Measurements from ENCODE around the gene MAML3.
A peak's percentile ranks its signal among the peaks of the same experiment; 100 is the strongest.

Gene MAML3

GRCh38 chr4:140126261-140126660 is 27.7 kb downstream of the MAML3 start:
- DNase-seq (ENCODE audit: low read depth), result no peak

- DNase-seq (ENCODE audit: low read depth), result no peak
These were observed 28.6 kb downstream of the MAML3 start for GRCh38 chr4:140125374-140125773.

GRCh38 chr4:140123666-140124377 is 30.2 kb downstream of the MAML3 start:
- no peak for DNase-seq (ENCODE audit: low read depth)

GRCh38 chr4:140122891-140123290 is 31.1 kb downstream of the MAML3 start:
- DNase-seq (ENCODE audit: low read depth), result no peak

GRCh38 chr4:140121646-140122045 is 32.3 kb downstream of the MAML3 start:
- DNase-seq (ENCODE audit: low read depth), result no peak

GRCh38 chr4:140118931-140119640 is 34.9 kb downstream of the MAML3 start:
- no peak for DNase-seq (ENCODE audit: low read depth)

- DNase-seq (ENCODE audit: low read depth), result no peak
These were observed 36.0 kb downstream of the MAML3 start for GRCh38 chr4:140117947-140118346.

GRCh38 chr4:140116442-140117104 is 37.4 kb downstream of the MAML3 start:
- DNase-seq (ENCODE audit: low read depth), result peak; percentile 47

DNA sequence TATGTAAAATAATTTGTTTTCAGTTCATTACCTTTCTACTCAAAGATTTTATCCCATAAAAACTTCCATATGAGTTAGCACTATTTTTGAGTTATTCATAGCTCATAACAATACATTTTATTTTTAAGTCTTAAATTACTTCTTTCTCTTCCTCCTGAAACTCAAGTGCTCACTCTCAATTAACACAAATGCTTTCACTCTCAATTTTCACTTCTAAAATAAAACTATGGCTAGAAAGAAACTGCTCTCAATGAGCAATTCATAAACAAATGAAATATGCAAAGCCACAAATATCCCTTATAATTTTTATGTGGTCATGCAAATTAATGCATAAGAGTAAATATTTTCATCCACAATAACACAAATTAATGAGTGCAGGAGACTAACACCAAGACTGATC is 38.8 kb downstream of the MAML3 start:
- DNase-seq (ENCODE audit: low read depth), result no peak

DNA sequence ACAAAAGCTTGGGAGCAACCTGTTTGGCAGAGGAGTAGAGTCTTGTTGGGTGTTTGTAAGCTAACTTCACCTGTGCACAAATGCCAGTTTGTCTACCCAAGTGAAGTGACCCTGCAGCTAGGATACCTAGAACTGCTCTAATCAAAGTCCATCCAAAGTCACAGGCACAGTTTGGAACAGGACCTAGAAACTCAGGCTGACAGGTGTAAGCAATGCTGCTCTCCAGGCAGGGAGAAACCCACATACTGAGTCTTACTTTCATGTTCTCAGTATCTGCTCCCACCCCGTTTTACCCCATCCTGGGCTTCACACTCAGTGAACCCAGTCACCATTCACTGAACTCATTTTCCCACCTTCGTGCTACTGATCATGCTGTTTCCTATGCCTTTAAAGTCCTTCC is 40.3 kb downstream of the MAML3 start:
- DNase-seq (ENCODE audit: low read depth), result no peak

DNA sequence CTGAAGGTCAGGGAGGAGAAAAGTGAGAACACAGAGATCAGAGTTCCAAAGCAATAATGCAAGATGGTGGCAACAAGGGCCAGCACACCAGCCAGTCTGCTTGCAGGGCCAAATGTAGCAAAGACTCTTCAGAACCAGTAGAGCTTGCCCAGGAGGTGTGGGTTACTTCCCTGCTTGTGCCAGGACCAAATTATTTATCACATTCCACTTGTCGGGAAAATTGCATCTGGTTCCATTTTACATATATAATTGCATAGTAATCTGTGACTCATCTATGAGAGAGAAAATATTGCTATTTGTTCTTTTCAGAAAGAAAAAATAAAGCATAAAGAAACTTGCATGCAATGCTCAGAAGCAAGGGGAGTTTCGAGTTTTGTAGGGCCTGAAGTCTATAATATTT is 41.4 kb downstream of the MAML3 start:
- DNase-seq (ENCODE audit: low read depth), result no peak

GRCh38 chr4:140111256-140111655 is 42.7 kb downstream of the MAML3 start:
- no peak for DNase-seq (ENCODE audit: low read depth)

GRCh38 chr4:140110542-140111215 is 43.3 kb downstream of the MAML3 start:
- no peak for DNase-seq (ENCODE audit: low read depth)

- DNase-seq (ENCODE audit: low read depth), result no peak
These were observed 44.2 kb downstream of the MAML3 start for GRCh38 chr4:140109737-140110136.

DNA sequence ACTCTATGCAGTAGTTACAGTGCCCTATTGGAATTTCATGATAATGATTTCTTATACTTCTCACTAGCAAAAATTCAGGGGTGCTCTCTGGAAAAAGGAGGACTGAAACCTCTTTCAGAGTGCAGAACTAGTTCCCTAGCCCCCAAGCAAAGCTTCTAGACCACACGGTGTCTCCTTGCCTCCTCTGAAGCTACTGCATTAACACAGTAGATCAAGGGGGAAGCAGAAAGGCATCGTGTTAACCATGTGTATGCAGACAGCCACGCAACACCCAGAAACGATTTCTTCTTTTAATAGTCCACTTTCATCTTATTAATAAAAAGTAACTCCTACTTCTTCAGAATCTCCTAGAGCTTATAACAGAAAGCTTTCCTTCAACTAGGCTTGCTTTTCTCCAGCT is 44.7 kb downstream of the MAML3 start:
- no peak for DNase-seq (ENCODE audit: low read depth)

DNA sequence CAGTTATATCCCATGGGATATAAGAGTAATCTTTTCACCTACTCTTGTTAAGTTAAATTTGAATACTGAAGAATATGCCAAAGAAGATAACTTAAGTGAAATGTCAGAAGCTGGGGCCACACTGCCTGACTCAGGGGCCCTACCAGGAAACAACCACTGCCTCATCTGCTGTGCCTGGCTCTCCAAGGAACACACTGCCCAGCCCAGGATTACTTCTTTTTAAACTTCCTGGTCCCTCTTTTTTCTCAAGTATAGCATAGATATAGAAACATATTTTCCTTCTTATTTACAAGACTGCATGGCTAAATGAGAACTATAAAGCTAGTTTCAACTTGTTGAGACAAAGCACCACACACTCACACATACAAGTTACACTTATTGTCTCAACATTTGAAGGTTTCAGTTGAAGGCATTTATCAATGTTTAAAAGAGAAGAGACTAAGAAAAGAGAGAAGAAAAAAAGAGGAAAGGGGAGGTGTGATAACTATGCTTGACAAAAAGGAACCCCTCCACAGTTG is 45.2 kb downstream of the MAML3 start:
- DNase-seq (ENCODE audit: low read depth), result no peak

DNA sequence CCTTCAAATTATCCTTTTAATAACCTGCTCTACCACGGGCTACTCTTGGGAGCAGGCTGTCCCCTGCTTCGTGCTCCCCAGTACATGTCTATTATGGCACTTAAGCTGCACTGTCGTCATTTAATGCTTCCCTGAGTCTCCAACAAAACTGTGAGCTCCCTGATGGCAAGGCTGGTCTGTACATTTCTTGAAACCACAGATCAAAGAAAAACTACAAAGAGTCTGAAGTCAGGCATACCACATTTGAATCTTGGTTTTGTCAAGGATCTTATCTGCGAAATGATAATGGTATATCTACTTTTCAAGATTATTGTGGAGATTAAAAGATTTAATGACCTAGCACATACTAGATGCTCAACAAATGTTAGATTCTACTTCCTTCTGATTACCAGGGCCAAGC is 45.7 kb downstream of the MAML3 start:
- DNase-seq (ENCODE audit: low read depth), result no peak

DNA sequence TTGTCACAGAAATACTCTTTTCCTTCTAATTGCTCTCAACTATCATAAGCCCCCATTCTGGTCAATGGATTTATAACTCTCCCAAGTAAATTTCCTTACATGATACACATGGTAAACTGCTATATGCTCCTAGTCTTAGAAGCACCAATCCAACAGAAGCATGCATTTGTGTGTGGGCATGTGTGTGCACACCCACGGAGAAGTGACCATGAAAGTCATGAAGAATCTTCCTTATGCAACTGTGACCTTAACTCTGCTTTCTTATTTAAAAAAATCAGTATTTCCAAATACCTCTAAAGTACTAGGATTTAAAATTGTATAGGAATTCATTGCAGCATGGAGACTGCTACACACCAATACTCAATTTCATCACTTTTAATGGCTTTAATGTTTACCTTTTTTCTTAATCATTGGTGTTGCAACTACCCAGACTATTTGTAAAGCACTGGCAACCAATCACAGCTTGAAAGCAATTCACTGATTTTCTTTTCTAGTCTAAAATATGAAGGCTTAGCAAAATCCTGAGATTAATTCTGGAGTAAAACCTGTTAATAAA is 47.6 kb downstream of the MAML3 start:
- no peak for DNase-seq (ENCODE audit: low read depth)

GRCh38 chr4:140105436-140105835 is 48.5 kb downstream of the MAML3 start:
- DNase-seq (ENCODE audit: low read depth), result no peak

GRCh38 chr4:140103676-140104075 is 50.3 kb downstream of the MAML3 start:
- peak; percentile 64 for DNase-seq (ENCODE audit: low read depth)

DNA sequence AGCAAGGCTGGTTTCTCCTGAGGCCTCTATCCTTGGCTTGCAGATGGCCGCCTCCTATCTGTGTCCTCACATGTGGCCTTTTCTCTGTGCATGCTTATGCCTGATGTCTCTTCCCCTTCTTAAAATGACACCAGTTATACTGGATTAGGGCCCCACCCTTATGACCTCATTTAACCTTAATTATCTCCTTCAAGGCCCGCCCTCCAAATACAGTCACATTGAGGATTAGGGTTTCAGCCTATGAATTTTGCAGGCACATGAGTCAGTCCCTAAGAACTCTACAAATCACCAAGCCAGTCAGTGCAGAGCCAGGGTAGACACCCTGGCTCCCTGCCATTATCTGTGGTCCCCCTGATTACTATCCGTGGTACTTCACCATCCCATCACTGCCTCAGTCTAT is 51.6 kb downstream of the MAML3 start:
- no peak for DNase-seq (ENCODE audit: low read depth)

- DNase-seq (ENCODE audit: low read depth), result no peak
These were observed 53.2 kb downstream of the MAML3 start for GRCh38 chr4:140100771-140101170.
